ENCODE results near the gene SF3A2.

Gene SF3A2

DNA sequence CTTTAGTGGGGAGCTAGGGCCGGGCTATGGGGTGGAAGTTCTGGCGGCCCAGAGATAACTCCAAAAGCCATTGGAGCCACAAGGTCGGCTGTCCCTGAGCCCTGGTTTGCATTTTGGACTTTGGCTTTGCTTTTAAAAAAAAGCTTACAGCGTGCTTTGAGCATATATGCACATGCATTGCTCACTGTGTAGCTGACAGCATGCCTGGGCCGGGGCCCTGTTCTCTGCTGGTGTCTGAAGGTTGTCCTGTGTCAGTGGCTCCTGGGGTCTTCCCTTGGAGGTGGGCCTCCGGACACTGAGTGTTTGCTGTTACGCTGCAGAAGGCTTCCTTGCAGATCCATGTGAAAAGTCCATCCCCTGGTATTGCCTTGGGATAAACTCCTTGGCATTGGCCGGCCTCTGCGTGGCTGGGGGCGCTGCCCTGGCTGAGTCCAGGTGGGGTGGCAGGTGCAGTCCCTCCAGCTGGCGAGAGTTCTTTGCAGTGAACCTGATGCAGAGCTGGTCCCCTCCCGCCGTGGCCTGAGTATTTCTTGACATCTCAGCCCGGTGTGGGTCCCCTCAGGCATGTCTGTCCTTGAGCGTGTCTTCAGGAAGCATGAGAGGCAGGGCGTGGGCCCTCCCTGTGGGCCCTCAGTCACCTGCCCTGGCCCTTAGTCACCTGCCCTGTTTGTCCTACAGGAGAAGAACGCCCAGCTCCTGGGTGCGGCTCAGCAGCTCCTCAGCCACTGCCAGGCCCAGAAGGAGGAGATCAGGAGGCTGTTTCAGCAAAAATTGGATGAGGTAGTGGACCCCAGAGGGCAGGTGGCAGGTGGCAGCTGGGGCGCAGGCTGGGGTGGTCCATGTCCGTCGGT, 23.5 kb upstream of the SF3A2 start:
- TF ChIP-seq TEAD4 (IDR thresholded peaks at IDR 0.05) (no peak), CEBPB (IDR thresholded peaks at IDR 0.05) (no peak), USF1 (IDR thresholded peaks at IDR 0.05) (no peak), RAD21 (IDR thresholded peaks at IDR 0.05; ENCODE audit: low read depth) (no peak), CREB1 (IDR thresholded peaks at IDR 0.05; ENCODE audit: low read depth) (no peak), FOXM1 (IDR thresholded peaks at IDR 0.05; ENCODE audit: borderline replicate concordance, low read depth) (no peak), EP300 (IDR thresholded peaks at IDR 0.05; ENCODE audit: borderline replicate concordance) (no peak), YY1 (IDR thresholded peaks at IDR 0.05; ENCODE audit: low read depth) (no peak), ZBTB7A (IDR thresholded peaks at IDR 0.05; ENCODE audit: low read depth) (no peak), TCF12 (IDR thresholded peaks at IDR 0.05; ENCODE audit: low read depth) (no peak), EGR1 (IDR thresholded peaks at IDR 0.05) (no peak), TAF1 (IDR thresholded peaks at IDR 0.05; ENCODE audit: low read depth) (no peak), NFIC (IDR thresholded peaks at IDR 0.05) (no peak)
- TF ChIP-seq, protein P1, sequence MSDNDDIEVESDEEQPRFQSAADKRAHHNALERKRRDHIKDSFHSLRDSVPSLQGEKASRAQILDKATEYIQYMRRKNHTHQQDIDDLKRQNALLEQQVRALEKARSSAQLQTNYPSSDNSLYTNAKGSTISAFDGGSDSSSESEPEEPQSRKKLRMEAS (IDR thresholded peaks at IDR 0.05) = no peak
- TF ChIP-seq, protein P2, sequence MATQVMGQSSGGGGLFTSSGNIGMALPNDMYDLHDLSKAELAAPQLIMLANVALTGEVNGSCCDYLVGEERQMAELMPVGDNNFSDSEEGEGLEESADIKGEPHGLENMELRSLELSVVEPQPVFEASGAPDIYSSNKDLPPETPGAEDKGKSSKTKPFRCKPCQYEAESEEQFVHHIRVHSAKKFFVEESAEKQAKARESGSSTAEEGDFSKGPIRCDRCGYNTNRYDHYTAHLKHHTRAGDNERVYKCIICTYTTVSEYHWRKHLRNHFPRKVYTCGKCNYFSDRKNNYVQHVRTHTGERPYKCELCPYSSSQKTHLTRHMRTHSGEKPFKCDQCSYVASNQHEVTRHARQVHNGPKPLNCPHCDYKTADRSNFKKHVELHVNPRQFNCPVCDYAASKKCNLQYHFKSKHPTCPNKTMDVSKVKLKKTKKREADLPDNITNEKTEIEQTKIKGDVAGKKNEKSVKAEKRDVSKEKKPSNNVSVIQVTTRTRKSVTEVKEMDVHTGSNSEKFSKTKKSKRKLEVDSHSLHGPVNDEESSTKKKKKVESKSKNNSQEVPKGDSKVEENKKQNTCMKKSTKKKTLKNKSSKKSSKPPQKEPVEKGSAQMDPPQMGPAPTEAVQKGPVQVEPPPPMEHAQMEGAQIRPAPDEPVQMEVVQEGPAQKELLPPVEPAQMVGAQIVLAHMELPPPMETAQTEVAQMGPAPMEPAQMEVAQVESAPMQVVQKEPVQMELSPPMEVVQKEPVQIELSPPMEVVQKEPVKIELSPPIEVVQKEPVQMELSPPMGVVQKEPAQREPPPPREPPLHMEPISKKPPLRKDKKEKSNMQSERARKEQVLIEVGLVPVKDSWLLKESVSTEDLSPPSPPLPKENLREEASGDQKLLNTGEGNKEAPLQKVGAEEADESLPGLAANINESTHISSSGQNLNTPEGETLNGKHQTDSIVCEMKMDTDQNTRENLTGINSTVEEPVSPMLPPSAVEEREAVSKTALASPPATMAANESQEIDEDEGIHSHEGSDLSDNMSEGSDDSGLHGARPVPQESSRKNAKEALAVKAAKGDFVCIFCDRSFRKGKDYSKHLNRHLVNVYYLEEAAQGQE (IDR thresholded peaks at IDR 0.05; ENCODE audit: low read depth) = no peak

- TF ChIP-seq FOXM1 (IDR thresholded peaks at IDR 0.05; ENCODE audit: borderline replicate concordance, low read depth) (no peak), TCF12 (IDR thresholded peaks at IDR 0.05; ENCODE audit: low read depth) (no peak), NFIC (IDR thresholded peaks at IDR 0.05) (no peak), CEBPB (IDR thresholded peaks at IDR 0.05) (no peak), USF1 (IDR thresholded peaks at IDR 0.05) (no peak), TEAD4 (IDR thresholded peaks at IDR 0.05) (no peak), EP300 (IDR thresholded peaks at IDR 0.05; ENCODE audit: borderline replicate concordance) (no peak), EGR1 (IDR thresholded peaks at IDR 0.05) (no peak)
Observed at GRCh38 chr19:2213799-2214198, 22.8 kb upstream of the SF3A2 start.

- TF ChIP-seq YY1 (IDR thresholded peaks at IDR 0.05; ENCODE audit: low read depth) (no peak), CREB1 (IDR thresholded peaks at IDR 0.05; ENCODE audit: low read depth) (no peak), NFIC (IDR thresholded peaks at IDR 0.05) (no peak), ZBTB7A (IDR thresholded peaks at IDR 0.05; ENCODE audit: low read depth) (no peak), CEBPB (IDR thresholded peaks at IDR 0.05) (no peak), FOXM1 (IDR thresholded peaks at IDR 0.05; ENCODE audit: borderline replicate concordance, low read depth) (no peak), TCF12 (IDR thresholded peaks at IDR 0.05; ENCODE audit: low read depth) (no peak), TEAD4 (IDR thresholded peaks at IDR 0.05) (no peak), TAF1 (IDR thresholded peaks at IDR 0.05; ENCODE audit: low read depth) (no peak), EP300 (IDR thresholded peaks at IDR 0.05; ENCODE audit: borderline replicate concordance) (no peak), EGR1 (IDR thresholded peaks at IDR 0.05) (no peak), USF1 (IDR thresholded peaks at IDR 0.05) (no peak), RAD21 (IDR thresholded peaks at IDR 0.05; ENCODE audit: low read depth) (no peak)
- TF ChIP-seq, protein P2 (IDR thresholded peaks at IDR 0.05; ENCODE audit: low read depth) = no peak
- TF ChIP-seq, protein P1 (IDR thresholded peaks at IDR 0.05) = no peak
Observed at GRCh38 chr19:2214251-2214650, 22.4 kb upstream of the SF3A2 start.

DNA sequence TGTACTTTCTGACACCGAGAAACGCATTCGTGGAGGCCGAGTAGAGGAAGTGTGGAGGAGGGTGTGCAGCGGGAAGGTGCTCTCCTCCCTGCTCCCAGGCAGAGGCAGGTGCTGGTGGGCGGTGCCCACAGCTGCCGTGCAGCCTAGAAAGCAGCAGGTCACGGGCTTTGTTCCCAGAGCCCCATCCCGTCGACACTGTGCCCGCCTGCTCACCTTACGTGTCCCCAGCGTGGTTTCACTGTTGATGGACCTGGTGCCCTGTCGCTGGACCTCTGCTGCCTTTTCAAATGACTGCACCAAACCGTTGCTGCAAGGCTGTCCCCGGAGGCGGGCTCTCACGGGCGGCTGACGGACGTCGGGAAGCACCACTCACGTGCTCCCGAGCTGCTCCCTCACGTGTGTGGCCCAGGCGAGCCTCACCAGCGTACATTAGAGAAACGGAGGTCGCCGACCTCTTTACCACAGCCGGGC, 21.3 kb upstream of the SF3A2 start:
- TF ChIP-seq CEBPB (IDR thresholded peaks at IDR 0.05) (no peak), FOXM1 (IDR thresholded peaks at IDR 0.05; ENCODE audit: borderline replicate concordance, low read depth) (no peak)

Data from Ishikawa (cell line).